Neutrophil (primary cell): ENCODE results near the gene SHQ1.

Source experiments
- H3K27ac ChIP-seq: fragments of 200-600 bp; sonication (generic); 2 replicates; pipeline ENCODE4 v1.5.1; 2016; ENCODE audit warnings: mild to moderate bottlenecking, moderate library complexity
- H3K27me3 ChIP-seq: fragments of 200-600 bp; sonication (generic); 2 replicates; pipeline ENCODE4 v1.6.0; 2016; ENCODE audit warnings: mild to moderate bottlenecking
- H3K36me3 ChIP-seq: fragments of 200-600 bp; sonication (generic); 2 replicates; pipeline ENCODE4 v1.5.1; 2017
- H3K4me1 ChIP-seq, 2 experiments: fragments of 200-600 bp in 1 of 2; sonication (generic) in 1 of 2; 1 replicate in 1 of 2; 2 replicates in 1 of 2; pipeline versions ENCODE4 v1.5.1 to v1.6.1; 2013 to 2016; ENCODE audit warnings: low read depth in 1 of 2, low read length in 1 of 2, mild to moderate bottlenecking in 1 of 2, moderate library complexity in 1 of 2; ENCODE audit not compliant: control insufficient read depth in 1 of 2, insufficient read depth in 1 of 2
- H3K4me3 ChIP-seq, 2 experiments: fragments of 200-600 bp in 1 of 2; sonication (generic) in 1 of 2; 1 replicate in 1 of 2; 2 replicates in 1 of 2; pipeline ENCODE4 v1.5.1; 2013 to 2016; ENCODE audit warnings: low read depth in 1 of 2, low read length in 1 of 2, mild to moderate bottlenecking in 1 of 2, moderate library complexity in 1 of 2
- H3K9me3 ChIP-seq: fragments of 200-600 bp; sonication (generic); 2 replicates; pipeline ENCODE4 v1.5.1; 2016
- TF ChIP-seq, protein P1 (sequence below): fragments of 200-600 bp; sonication (generic); IDR thresholded peaks from 2 replicates; pipeline ENCODE4 v1.5.1; 2016; ENCODE audit warnings: antibody characterized with exemption

The SHQ1 gene

GRCh38 chr3:72816862-72817355, 31.3 kb downstream of the SHQ1 start:
- Histone ChIP-seq H3K4me1 (peaks cover 7% of the 10 kb centered on the region in 2 experiments), H3K27me3 (no peaks in the 10 kb centered on the region), H3K36me3 (no peaks in the 10 kb centered on the region), H3K27ac (no peak overlapping the region), H3K4me3 (no peak overlapping the region), H3K9me3 (no peaks in the 10 kb centered on the region)
- TF ChIP-seq, protein P1, sequence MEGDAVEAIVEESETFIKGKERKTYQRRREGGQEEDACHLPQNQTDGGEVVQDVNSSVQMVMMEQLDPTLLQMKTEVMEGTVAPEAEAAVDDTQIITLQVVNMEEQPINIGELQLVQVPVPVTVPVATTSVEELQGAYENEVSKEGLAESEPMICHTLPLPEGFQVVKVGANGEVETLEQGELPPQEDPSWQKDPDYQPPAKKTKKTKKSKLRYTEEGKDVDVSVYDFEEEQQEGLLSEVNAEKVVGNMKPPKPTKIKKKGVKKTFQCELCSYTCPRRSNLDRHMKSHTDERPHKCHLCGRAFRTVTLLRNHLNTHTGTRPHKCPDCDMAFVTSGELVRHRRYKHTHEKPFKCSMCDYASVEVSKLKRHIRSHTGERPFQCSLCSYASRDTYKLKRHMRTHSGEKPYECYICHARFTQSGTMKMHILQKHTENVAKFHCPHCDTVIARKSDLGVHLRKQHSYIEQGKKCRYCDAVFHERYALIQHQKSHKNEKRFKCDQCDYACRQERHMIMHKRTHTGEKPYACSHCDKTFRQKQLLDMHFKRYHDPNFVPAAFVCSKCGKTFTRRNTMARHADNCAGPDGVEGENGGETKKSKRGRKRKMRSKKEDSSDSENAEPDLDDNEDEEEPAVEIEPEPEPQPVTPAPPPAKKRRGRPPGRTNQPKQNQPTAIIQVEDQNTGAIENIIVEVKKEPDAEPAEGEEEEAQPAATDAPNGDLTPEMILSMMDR, result no peak

- Histone ChIP-seq H3K4me3 (no peak overlapping the region), H3K4me1 (no peaks in the 10 kb centered on the region), H3K27ac (no peak overlapping the region), H3K27me3 (no peaks in the 10 kb centered on the region), H3K36me3 (no peaks in the 10 kb centered on the region), H3K9me3 (no peaks in the 10 kb centered on the region)
- TF ChIP-seq, protein P1, result no peak
Observed at GRCh38 chr3:72814308-72814707, 33.9 kb downstream of the SHQ1 start.

GRCh38 chr3:72812201-72812600, 36.0 kb downstream of the SHQ1 start:
- no peak overlapping the region for H3K27ac ChIP-seq
- H3K4me1 ChIP-seq, result no peaks in the 10 kb centered on the region
- no peaks in the 10 kb centered on the region for H3K27me3 ChIP-seq
- no peaks in the 10 kb centered on the region for H3K9me3 ChIP-seq
- no peak overlapping the region for H3K4me3 ChIP-seq
- peaks cover 4% of the 10 kb centered on the region for H3K36me3 ChIP-seq
- TF ChIP-seq, protein P1, result no peak

DNA sequence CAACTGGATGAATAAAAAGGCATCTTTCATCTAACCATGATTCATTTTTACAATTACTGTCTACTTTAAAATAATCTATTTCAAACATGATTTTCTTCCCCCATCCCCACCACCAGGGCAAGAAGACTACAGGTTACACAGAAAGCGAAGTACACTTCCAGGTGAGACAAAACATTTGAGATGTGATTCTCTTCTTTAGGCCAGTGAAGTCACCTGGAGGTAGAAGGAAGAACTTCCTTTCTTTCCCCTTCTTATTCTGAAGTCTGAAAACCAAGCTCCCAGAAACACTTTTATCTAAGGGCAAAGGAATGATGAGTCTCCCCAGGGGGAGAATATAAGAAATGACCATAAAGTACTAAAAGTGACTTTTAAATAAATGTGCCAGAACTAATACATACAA, 36.7 kb downstream of the SHQ1 start:
- H3K4me1 ChIP-seq, result no peaks in the 10 kb centered on the region
- TF ChIP-seq, protein P1, result no peak
- H3K27ac ChIP-seq, result no peak overlapping the region
- no peak overlapping the region for H3K4me3 ChIP-seq
- H3K9me3 ChIP-seq, result no peaks in the 10 kb centered on the region
- H3K27me3 ChIP-seq, result no peaks in the 10 kb centered on the region
- peaks cover 4% of the 10 kb centered on the region for H3K36me3 ChIP-seq

DNA sequence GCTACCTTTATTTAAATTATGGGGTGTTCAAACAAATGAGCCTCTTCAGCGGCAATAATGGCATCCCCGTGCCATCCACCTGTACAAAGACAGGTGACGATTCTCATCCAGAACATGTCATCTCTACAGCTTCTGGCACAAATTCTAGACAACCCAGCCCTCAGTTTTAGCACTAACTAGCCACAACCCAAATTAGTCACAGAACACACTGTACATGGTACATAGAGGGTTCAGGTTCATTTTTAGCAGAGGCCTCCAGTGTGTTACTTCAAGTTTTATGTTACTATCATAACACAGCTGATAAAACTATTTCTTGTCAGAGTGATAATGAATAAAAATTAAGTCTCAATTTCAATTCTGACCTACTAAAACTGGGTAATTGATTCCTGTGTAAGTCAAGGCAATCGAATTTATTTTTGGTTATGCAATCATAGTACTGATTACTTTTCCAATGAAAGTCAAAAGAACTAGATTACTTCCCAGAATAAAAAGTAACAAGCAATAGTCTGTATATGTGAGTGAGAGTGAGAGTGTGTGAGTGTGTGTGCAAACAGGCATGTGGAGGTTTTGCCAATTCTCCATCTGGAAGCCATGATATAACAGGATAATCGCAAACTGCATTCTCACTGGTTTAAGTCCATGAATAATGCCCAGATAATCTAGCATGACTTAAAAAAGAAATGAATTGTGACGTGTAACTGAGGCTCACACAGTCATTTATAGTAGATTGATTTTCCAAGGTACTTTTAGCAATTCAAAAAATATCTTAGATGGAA, 37.4 kb downstream of the SHQ1 start:
- no peak overlapping the region for H3K4me3 ChIP-seq
- H3K27me3 ChIP-seq, result no peaks in the 10 kb centered on the region
- no peaks in the 10 kb centered on the region for H3K9me3 ChIP-seq
- H3K4me1 ChIP-seq, result no peaks in the 10 kb centered on the region
- H3K27ac ChIP-seq, result no peak overlapping the region
- peaks cover 4% of the 10 kb centered on the region for H3K36me3 ChIP-seq
- TF ChIP-seq, protein P1, result no peak
